IMR-90 (cell line): Measurements from ENCODE around the gene PIAS3. TPM values are rescaled to one million over a fixed set of nuclear protein-coding genes. Genes with fewer than 3 reads are reported as not detected.

ENCODE experiments used
- ATAC-seq: fragments of 200-7000 bp; cut with Tn5 transposase; 2 replicates; pipeline ENCODE4 v1.9.1; 2020; ENCODE audit warnings: low read depth, mild to moderate bottlenecking, moderate library complexity
- BruUV-seq: library from RNA; stranded (reverse); fragments of 400-500 nt; replicated peaks from 2 replicates; lab custom pipeline; 2021; lab: Mats Ljungman, UMichigan
- CTCF ChIA-PET: fragments of 300-600 bp; formaldehyde crosslinking; extraction: SDS; loops from one replicate; lab custom pipeline; 2021; ENCODE audit warnings: antibody characterized with exemption; lab: Yijun Ruan, JAX
- POLR2A ChIA-PET: fragments of 300-600 bp; sonication (Branson Sonifier 250); formaldehyde crosslinking; loops from one replicate; lab custom pipeline; 2022; ENCODE audit warnings: antibody characterized with exemption; ENCODE audit not compliant: unreplicated experiment; lab: Charles Lee
- DNase-seq: peaks from one replicate; pipeline ENCODE4 v3.0.0; 2013
- H2AFZ ChIP-seq: replicated peaks from 2 replicates; pipeline ENCODE3; 2013; ENCODE audit warnings: low read length, mild to moderate bottlenecking; ENCODE audit not compliant: poor library complexity
- H2AK5ac ChIP-seq: 2 replicates; pipeline ENCODE4 v1.6.1; 2013; ENCODE audit warnings: low read depth, low read length, inconsistent platforms
- H2AK9ac ChIP-seq: replicated peaks from 2 replicates; pipeline ENCODE3; 2013; ENCODE audit warnings: mild to moderate bottlenecking, low read depth, low read length, moderate library complexity; ENCODE audit not compliant: poor library complexity
- H2BK120ac ChIP-seq: 2 replicates; pipeline ENCODE4 v1.6.1; 2013; ENCODE audit warnings: low read depth, low read length, inconsistent platforms
- H2BK15ac ChIP-seq: 3 replicates; pipeline ENCODE4 v1.6.1; 2013; ENCODE audit warnings: low read depth, low read length, inconsistent platforms
- H2BK20ac ChIP-seq: 2 replicates; pipeline ENCODE4 v1.6.1; 2013; ENCODE audit warnings: low read depth, mild to moderate bottlenecking, inconsistent platforms, low read length, moderate library complexity
- H2BK5ac ChIP-seq: 2 replicates; pipeline ENCODE4 v1.6.1; 2013; ENCODE audit warnings: mild to moderate bottlenecking, low read depth, low read length, inconsistent platforms; ENCODE audit not compliant: poor library complexity, severe bottlenecking
- H3K14ac ChIP-seq: replicated peaks from 2 replicates; pipeline ENCODE4 v1.6.1; 2013; ENCODE audit warnings: low read depth, low read length, inconsistent platforms
- H3K18ac ChIP-seq: 2 replicates; pipeline ENCODE4 v1.6.1; 2013; ENCODE audit warnings: low read depth, low read length, control low read depth
- H3K23ac ChIP-seq: 2 replicates; pipeline ENCODE4 v1.6.1; 2013; ENCODE audit warnings: low read depth, low read length, inconsistent platforms
- H3K27ac ChIP-seq: 2 replicates; pipeline ENCODE4 v1.5.1; 2013; ENCODE audit warnings: mild to moderate bottlenecking, control low read depth, low read length; ENCODE audit not compliant: insufficient read depth
- H3K27me3 ChIP-seq: 2 replicates; pipeline ENCODE4 v1.6.1; 2013; ENCODE audit warnings: low read length; ENCODE audit not compliant: control insufficient read depth, insufficient read depth
- H3K36me3 ChIP-seq: 2 replicates; pipeline ENCODE4 v1.6.1; 2013; ENCODE audit warnings: low read length, mixed read lengths; ENCODE audit not compliant: control insufficient read depth, insufficient read depth
- H3K4ac ChIP-seq: 2 replicates; pipeline ENCODE4 v1.6.1; 2013; ENCODE audit warnings: low read depth, low read length, inconsistent platforms
- H3K4me1 ChIP-seq: 2 replicates; pipeline ENCODE4 v1.6.1; 2013; ENCODE audit warnings: low read length, mixed read lengths; ENCODE audit not compliant: control insufficient read depth, insufficient read depth
- H3K4me2 ChIP-seq: 2 replicates; pipeline ENCODE4 v1.6.1; 2013; ENCODE audit warnings: low read depth, mild to moderate bottlenecking, control low read depth, low read length, moderate library complexity
- H3K4me3 ChIP-seq: 2 replicates; pipeline ENCODE4 v1.5.1; 2013; ENCODE audit warnings: low read depth, mild to moderate bottlenecking, control low read depth, low read length, moderate library complexity; ENCODE audit not compliant: insufficient read depth
- H3K56ac ChIP-seq: 2 replicates; pipeline ENCODE4 v1.6.1; 2013; ENCODE audit warnings: low read length, inconsistent platforms; ENCODE audit not compliant: insufficient read depth; ENCODE audit errors: extremely low read depth
- H3K79me1 ChIP-seq, 2 experiments: 2 replicates each; pipeline ENCODE4 v1.6.1; 2013; ENCODE audit warnings: low read length in 2 of 2, inconsistent platforms in 1 of 2, low read depth in 1 of 2
- H3K9ac ChIP-seq: 2 replicates; pipeline ENCODE4 v1.6.1; 2013; ENCODE audit warnings: low read depth, low read length, control low read depth
- H3K9me1 ChIP-seq: 2 replicates; pipeline ENCODE4 v1.6.1; 2013; ENCODE audit warnings: low read length, inconsistent platforms; ENCODE audit not compliant: insufficient read depth
- H3K9me3 ChIP-seq: 2 replicates; pipeline ENCODE4 v1.6.1; 2013; ENCODE audit warnings: low read length; ENCODE audit not compliant: control insufficient read depth, insufficient read depth
- H4K20me1 ChIP-seq: 2 replicates; pipeline ENCODE4 v1.6.1; 2013; ENCODE audit warnings: low read length, inconsistent platforms; ENCODE audit not compliant: insufficient read depth
- H4K5ac ChIP-seq: 2 replicates; pipeline ENCODE4 v1.6.1; 2013; ENCODE audit warnings: mild to moderate bottlenecking, low read depth, low read length, control low read depth
- H4K8ac ChIP-seq, 2 experiments: 2 replicates each; pipeline ENCODE4 v1.6.1; 2013; ENCODE audit warnings: low read depth in 2 of 2, low read length in 2 of 2, control low read depth in 1 of 2, inconsistent platforms in 1 of 2
- H4K91ac ChIP-seq: 2 replicates; pipeline ENCODE4 v1.6.1; 2013; ENCODE audit warnings: low read depth, low read length, inconsistent platforms; ENCODE audit not compliant: insufficient read depth
- CEBPB ChIP-seq: IDR thresholded peaks from 2 replicates; pipeline ENCODE4 v1.6.1; 2012; ENCODE audit warnings: low read depth, low read length, improper control_type of control experiment
- CHD1 ChIP-seq: IDR thresholded peaks from 2 replicates; pipeline ENCODE4 v1.6.1; 2012; ENCODE audit warnings: low read depth, low read length, improper control_type of control experiment
- FOS ChIP-seq: fragments of 150-350 bp; IDR thresholded peaks from 2 replicates; pipeline ENCODE4 v1.6.1; 2016; ENCODE audit warnings: low read depth, low read length
- MAZ ChIP-seq: IDR thresholded peaks from 2 replicates; pipeline ENCODE4 v1.6.1; 2012; ENCODE audit warnings: low read depth, mild to moderate bottlenecking, low read length, improper control_type of control experiment, moderate library complexity, borderline replicate concordance
- RCOR1 ChIP-seq: IDR thresholded peaks from 2 replicates; pipeline ENCODE4 v1.6.1; 2012; ENCODE audit warnings: mild to moderate bottlenecking, low read length, improper control_type of control experiment; ENCODE audit not compliant: insufficient replicate concordance
- SMC3 ChIP-seq: fragments of 150-350 bp; IDR thresholded peaks from 2 replicates; pipeline ENCODE4 v1.6.1; 2016; ENCODE audit warnings: low read depth, mild to moderate bottlenecking, antibody characterized with exemption, low read length, moderate library complexity
- USF2 ChIP-seq: fragments of 150-350 bp; IDR thresholded peaks from 2 replicates; pipeline ENCODE4 v1.6.1; 2017; ENCODE audit warnings: mild to moderate bottlenecking, antibody characterized with exemption, low read length, low read depth
- WGBS, 2 experiments: methylation state at CpG; one replicate each; pipeline versions ENCODE4 v1.1.5 to v1.1.7; 2013; ENCODE audit warnings: missing lambda C conversion rate in 2 of 2; ENCODE audit not compliant: insufficient read length in 1 of 2; ENCODE audit errors: extremely low coverage in 2 of 2; 5-methylcytosine and 5-hydroxymethylcytosine counted together
- dilution Hi-C: fragments of 300-500 bp; cut with HindIII; formaldehyde crosslinking; loops from one replicate; pipeline ENCODE4 v1.14.3; 2018; ENCODE audit warnings: low sequenced_read_pairs; ENCODE audit not compliant: unreplicated experiment
- in situ Hi-C: fragments of 300-500 bp; cut with MboI; formaldehyde crosslinking; loops from 3 replicates; pipeline ENCODE4 v1.14.3; 2019; ENCODE audit warnings: low sequenced_read_pairs, inconsistent platforms, mixed read lengths
- intact Hi-C: fragments of 100-400 bp; cut with micrococcal nuclease; formaldehyde crosslinking; loops from 2 replicates; pipeline ENCODE4 v1.10.0; 2022
- polyA plus RNA-seq, 3 experiments: library from polyadenylated mRNA; depleted of rRNA; stranded (reverse); fragments of >200 nt; gene quantifications; 2 replicates each; pipeline ENCODE4 v1.2.3, GENCODE V29; 2012; ENCODE audit warnings: low replicate concordance in 1 of 3
- total RNA-seq: library from RNA; depleted of rRNA; stranded (reverse); fragments of >200 nt; gene quantifications from 2 replicates; pipeline ENCODE4 v1.2.3, GENCODE V29; 2012

Gene PIAS3
- total and polyA plus RNA-seq, 2 of the 4 experiments (the other 2 are of a cell fraction), result 11.1 to 53.7 TPM

GRCh38 chr1:145901312-145902021 lies 42.6 kb upstream of the PIAS3 start:
- Histone ChIP-seq H2AK9ac (no peak overlapping the region), H3K9me3 (no peaks in the 10 kb centered on the region), H4K8ac (no peak overlapping the region), H3K56ac (no peak overlapping the region), H2BK20ac (no peak overlapping the region), H3K4me3 (no peak overlapping the region), H2BK15ac (no peak overlapping the region), H3K23ac (no peak overlapping the region), H3K9me1 (peaks cover 14% of the 10 kb centered on the region), H2AFZ (no peak overlapping the region), H3K14ac (no peak overlapping the region), H3K36me3 (no peaks in the 10 kb centered on the region), H2BK120ac (no peak overlapping the region), H3K79me1 (no peaks in the 10 kb centered on the region), H3K27me3 (no peaks in the 10 kb centered on the region), H3K9ac (no peak overlapping the region), H3K4ac (no peak overlapping the region), H2AK5ac (no peak overlapping the region), H3K4me2 (no peak overlapping the region), H3K18ac (no peak overlapping the region), H3K4me1 (no peaks in the 10 kb centered on the region), H4K5ac (no peak overlapping the region), H3K27ac (no peak overlapping the region), H2BK5ac (no peak overlapping the region), H4K20me1 (no peaks in the 10 kb centered on the region), H4K91ac (no peak overlapping the region)
- CTCF ChIA-PET, result no interaction called here
- no peak for DNase-seq
- no TSS peak for BruUV-seq
- TF ChIP-seq SMC3 (no peak), USF2 (no peak), FOS (no peak), CHD1 (no peak), RCOR1 (no peak), MAZ (no peak), CEBPB (no peak)
- WGBS, 2 experiments, result 100% methylated on average over 3 of the region's 12 CpGs; no CpG with 5 or more reads in 1 of the 2 experiments
- dilution Hi-C loops (no loop called here), in situ Hi-C loops (no loop called here), intact Hi-C loops (no loop called here)
- ATAC-seq, result no peak
- POLR2A ChIA-PET, result no interaction called here
